Fibroblast of upper back skin (primary cell): ENCODE data around the gene ZBTB44.
"Not testable (repeated sequence)": the region's sequence is repeated elsewhere in the genome, so short reads cannot be mapped to it uniquely, and the experiment has no call there.

Experiments used
- DNase-seq: peaks from one replicate; pipeline ENCODE4 v3.0.0-alpha.2; 2013

The ZBTB44 gene

GRCh38 chr11:130310622-130311021 lies 4.1 kb downstream of the ZBTB44 start:
- DNase-seq = no peak

GRCh38 chr11:130308886-130309285 lies 5.8 kb downstream of the ZBTB44 start:
- DNase-seq = no peak

GRCh38 chr11:130308059-130308458 lies 6.7 kb downstream of the ZBTB44 start:
- DNase-seq = no peak

- no peak for DNase-seq
These were observed 10.1 kb downstream of the ZBTB44 start for GRCh38 chr11:130304651-130305050.

GRCh38 chr11:130301002-130301401 lies 13.7 kb downstream of the ZBTB44 start:
- DNase-seq = no peak

- DNase-seq = no peak
These were observed 14.2 kb downstream of the ZBTB44 start for GRCh38 chr11:130300567-130300966.

GRCh38 chr11:130299978-130300377 lies 14.7 kb downstream of the ZBTB44 start:
- no peak for DNase-seq

GRCh38 chr11:130295657-130296056 lies 19.1 kb downstream of the ZBTB44 start:
- DNase-seq = no peak

- no peak for DNase-seq
These were observed 32.6 kb downstream of the ZBTB44 start for GRCh38 chr11:130282111-130282510.

- not testable (repeated sequence) for DNase-seq
These were observed 33.4 kb downstream of the ZBTB44 start for GRCh38 chr11:130281341-130281740.

GRCh38 chr11:130279989-130280388 lies 34.7 kb downstream of the ZBTB44 start:
- no peak for DNase-seq

- no peak for DNase-seq
These were observed 36.0 kb downstream of the ZBTB44 start for GRCh38 chr11:130278745-130279144.

- DNase-seq = no peak
These were observed 36.6 kb downstream of the ZBTB44 start for GRCh38 chr11:130278151-130278550.

GRCh38 chr11:130272336-130272735 lies 42.4 kb downstream of the ZBTB44 start:
- DNase-seq = no peak

GRCh38 chr11:130269326-130269943 lies 45.3 kb downstream of the ZBTB44 start:
- no peak for DNase-seq

- no peak for DNase-seq
These were observed 51.4 kb downstream of the ZBTB44 start for GRCh38 chr11:130263351-130263750.

- no peak for DNase-seq
These were observed 52.3 kb downstream of the ZBTB44 start for GRCh38 chr11:130262424-130262823.

GRCh38 chr11:130261571-130261970 lies 53.1 kb downstream of the ZBTB44 start:
- DNase-seq = no peak

GRCh38 chr11:130260742-130261141 lies 54.0 kb downstream of the ZBTB44 start:
- no peak for DNase-seq

GRCh38 chr11:130260080-130260627 lies 54.6 kb downstream of the ZBTB44 start:
- no peak for DNase-seq

GRCh38 chr11:130251763-130252162 lies 63.0 kb downstream of the ZBTB44 start:
- DNase-seq = not testable (repeated sequence)

- DNase-seq = not testable (repeated sequence)
These were observed 64.8 kb downstream of the ZBTB44 start for GRCh38 chr11:130249929-130250328.

GRCh38 chr11:130249371-130249770 lies 65.3 kb downstream of the ZBTB44 start:
- no peak for DNase-seq

- DNase-seq = no peak
These were observed 67.4 kb downstream of the ZBTB44 start for GRCh38 chr11:130247319-130247718.

- peak; percentile 27 for DNase-seq
These were observed 68.0 kb downstream of the ZBTB44 start for GRCh38 chr11:130246738-130247137.
